ENCODE measurements around the gene SMIM38.

Gene SMIM38

DNA sequence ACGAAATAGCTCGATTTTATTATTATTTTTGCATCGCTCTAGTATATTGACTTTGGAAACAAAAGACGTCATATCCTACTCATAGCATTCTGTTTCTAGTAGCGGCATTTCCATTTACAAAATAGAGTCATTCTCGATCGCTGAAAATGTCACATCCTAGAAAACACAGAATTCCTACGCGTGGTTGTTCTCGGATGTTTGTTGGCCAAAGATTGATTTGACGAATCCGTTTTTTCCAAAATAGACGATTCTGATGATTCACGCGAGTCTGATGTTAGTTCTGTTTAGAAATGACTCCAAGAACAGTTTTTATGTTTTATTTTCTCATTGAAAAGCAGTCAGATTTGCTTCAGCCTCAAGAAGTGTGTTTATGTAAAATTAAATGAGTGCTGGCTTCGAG, 47.6 kb downstream of the SMIM38 start:
- no peak for DNase-seq (ENCODE audit: low read depth)

DNA sequence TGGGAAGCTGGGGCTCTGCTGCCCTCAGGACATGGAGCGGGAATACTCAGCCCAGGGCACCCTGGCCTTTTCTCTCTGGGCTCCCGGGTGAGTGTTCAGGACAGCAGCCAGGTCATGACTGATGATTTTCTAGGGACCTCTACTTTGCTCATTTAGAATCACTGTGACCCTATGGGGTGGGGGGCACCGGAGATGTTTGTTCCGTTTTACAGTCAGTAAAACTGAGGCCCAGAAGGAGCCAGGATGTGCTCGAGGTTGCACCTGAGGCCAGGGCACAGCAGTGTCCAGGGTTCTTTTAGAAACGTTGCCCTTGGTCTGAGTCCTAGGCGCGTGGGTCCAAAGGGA, 48.1 kb downstream of the SMIM38 start:
- no peak for DNase-seq (ENCODE audit: low read depth)

- DNase-seq (ENCODE audit: low read depth): no peak
These were observed 48.7 kb downstream of the SMIM38 start for GRCh38 chr11:69204246-69204940.

GRCh38 chr11:69204941-69205742, 49.4 kb downstream of the SMIM38 start:
- DNase-seq (ENCODE audit: low read depth): no peak
